Neuronal stem cell (in vitro differentiated cells): ENCODE measurements around the gene FMO1.

Source experiments
- DNase-seq: peaks from one replicate; pipeline ENCODE4 v3.0.0-alpha.2; 2013; ENCODE audit warnings: low spot score
- H2AFZ ChIP-seq: one replicate; pipeline ENCODE4 v1.6.1; 2013; ENCODE audit warnings: mild to moderate bottlenecking, low read length, inconsistent platforms
- H2AK5ac ChIP-seq: 2 replicates; pipeline ENCODE4 v1.6.1; 2013; ENCODE audit warnings: low read depth, mild to moderate bottlenecking, inconsistent platforms, low read length, moderate library complexity, mixed read lengths
- H2BK120ac ChIP-seq: 2 replicates; pipeline ENCODE4 v1.6.1; 2013; ENCODE audit warnings: low read depth, mild to moderate bottlenecking, inconsistent platforms, low read length, moderate library complexity, mixed read lengths
- H2BK12ac ChIP-seq: one replicate; pipeline ENCODE4 v1.6.1; 2013; ENCODE audit warnings: low read length, inconsistent platforms
- H2BK15ac ChIP-seq: 2 replicates; pipeline ENCODE4 v1.6.1; 2013; ENCODE audit warnings: mild to moderate bottlenecking, low read length, inconsistent platforms, mixed read lengths
- H2BK5ac ChIP-seq: one replicate; pipeline ENCODE4 v1.6.1; 2013; ENCODE audit warnings: inconsistent platforms, mild to moderate bottlenecking, low read length, moderate library complexity
- H3K14ac ChIP-seq: one replicate; pipeline ENCODE4 v1.6.1; 2013; ENCODE audit warnings: low read length, inconsistent platforms
- H3K18ac ChIP-seq: 2 replicates; pipeline ENCODE4 v1.6.1; 2013; ENCODE audit warnings: low read length, inconsistent platforms
- H3K23ac ChIP-seq: 2 replicates; pipeline ENCODE4 v1.6.1; 2013; ENCODE audit warnings: low read depth, mild to moderate bottlenecking, mixed read lengths, low read length, inconsistent platforms; ENCODE audit not compliant: poor library complexity
- H3K27ac ChIP-seq: replicated peaks from 3 replicates; pipeline ENCODE4 v1.5.1; 2013; ENCODE audit warnings: low read length, inconsistent platforms
- H3K27me3 ChIP-seq, 3 experiments: 2 replicates each; pipeline ENCODE4 v1.6.1; 2013; ENCODE audit warnings: low read length in 3 of 3, mild to moderate bottlenecking in 2 of 3, inconsistent platforms in 1 of 3, low read depth in 1 of 3, mixed read lengths in 1 of 3, moderate library complexity in 1 of 3; ENCODE audit not compliant: control insufficient read depth in 3 of 3, insufficient read depth in 3 of 3
- H3K36me3 ChIP-seq, 2 donors: replicated peaks in 1 of 2; 2 replicates each; pipeline ENCODE4 v1.6.1; 2013; ENCODE audit warnings: low read length in 2 of 2; ENCODE audit not compliant: control insufficient read depth in 2 of 2, insufficient read depth in 2 of 2
- H3K4ac ChIP-seq: 2 replicates; pipeline ENCODE4 v1.6.1; 2013; ENCODE audit warnings: inconsistent platforms, mild to moderate bottlenecking, low read length, moderate library complexity
- H3K4me1 ChIP-seq, 2 donors: 1 replicate in 1 of 2; 2 replicates in 1 of 2; pipeline ENCODE4 v1.6.1; 2013; ENCODE audit warnings: low read length in 2 of 2, low read depth in 1 of 2; ENCODE audit not compliant: control insufficient read depth in 2 of 2, insufficient read depth in 1 of 2
- H3K4me2 ChIP-seq: one replicate; pipeline ENCODE4 v1.6.1; 2013; ENCODE audit warnings: mild to moderate bottlenecking, low read length, inconsistent platforms; ENCODE audit not compliant: insufficient read depth, poor library complexity, severe bottlenecking
- H3K4me3 ChIP-seq, 2 donors: 2 replicates each; pipeline ENCODE4 v1.5.1; 2013; ENCODE audit warnings: low read length in 2 of 2, mild to moderate bottlenecking in 2 of 2, inconsistent platforms in 1 of 2, moderate library complexity in 1 of 2
- H3K79me1 ChIP-seq: one replicate; pipeline ENCODE4 v1.6.1; 2013; ENCODE audit warnings: low read depth, mild to moderate bottlenecking, inconsistent platforms, low read length, moderate library complexity
- H3K9ac ChIP-seq: one replicate; pipeline ENCODE4 v1.6.1; 2013; ENCODE audit warnings: mild to moderate bottlenecking, low read depth, low read length, inconsistent platforms; ENCODE audit not compliant: poor library complexity
- H3K9me3 ChIP-seq, 2 donors: replicated peaks in 1 of 2; 2 replicates each; pipeline versions ENCODE3 to v1.6.1; 2013; ENCODE audit warnings: low read length in 2 of 2, mild to moderate bottlenecking in 2 of 2, inconsistent platforms in 1 of 2, low read depth in 1 of 2, mixed read lengths in 1 of 2, moderate library complexity in 1 of 2; ENCODE audit not compliant: control insufficient read depth in 2 of 2, insufficient read depth in 1 of 2
- H4K8ac ChIP-seq: one replicate; pipeline ENCODE4 v1.6.1; 2013; ENCODE audit warnings: low read depth, mild to moderate bottlenecking, inconsistent platforms, low read length, moderate library complexity
- H4K91ac ChIP-seq: one replicate; pipeline ENCODE4 v1.6.1; 2013; ENCODE audit warnings: low read length, low read depth, mild to moderate bottlenecking, inconsistent platforms; ENCODE audit not compliant: poor library complexity
- WGBS, 2 donors: extraction: QIAGEN DNeasy Blood & Tissue Kit; methylation state at CpG; one replicate each; pipeline ENCODE4 v1.1.7; 2013; ENCODE audit warnings: missing lambda C conversion rate in 2 of 2, mixed read lengths in 1 of 2; ENCODE audit not compliant: insufficient read length in 2 of 2, insufficient replicate concordance in 1 of 2; ENCODE audit errors: extremely low coverage in 2 of 2; 5-methylcytosine and 5-hydroxymethylcytosine counted together

Gene FMO1

GRCh38 chr1:171266930-171267329 lies 18.6 kb downstream of the FMO1 start:
- H3K4me2 ChIP-seq = no peak overlapping the region
- no peak for DNase-seq
- WGBS, 2 donors = no CpG with 5 or more reads among the region's 4 CpGs

DNA sequence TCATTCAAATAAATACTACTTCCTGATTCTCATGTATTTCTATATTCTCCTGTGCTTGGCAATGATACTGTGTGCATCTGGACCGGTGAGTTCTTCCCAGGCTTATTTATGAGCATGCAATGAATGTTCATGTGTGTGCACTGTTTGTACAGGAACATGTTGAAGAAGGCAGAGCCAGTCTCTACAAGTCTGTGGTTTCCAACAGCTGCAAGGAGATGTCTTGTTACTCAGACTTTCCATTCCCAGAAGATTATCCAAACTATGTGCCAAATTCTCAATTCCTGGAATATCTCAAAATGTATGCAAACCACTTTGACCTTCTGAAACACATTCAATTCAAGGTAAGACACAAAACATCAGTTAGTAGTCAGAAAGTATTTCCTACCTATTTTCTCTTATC lies 19.1 kb downstream of the FMO1 start:
- H3K27me3 ChIP-seq = no peaks in the 10 kb centered on the region
- no peak overlapping the region for H2BK120ac ChIP-seq
- no peak overlapping the region for H3K27ac ChIP-seq
- no peak overlapping the region for H3K4me3 ChIP-seq
- no peak overlapping the region for H3K18ac ChIP-seq
- no peak overlapping the region for H3K23ac ChIP-seq
- no peak overlapping the region for H2AK5ac ChIP-seq
- H4K91ac ChIP-seq = no peak overlapping the region
- H3K14ac ChIP-seq = no peak overlapping the region
- H2AFZ ChIP-seq = no peak overlapping the region
- no peak overlapping the region for H2BK5ac ChIP-seq
- H2BK12ac ChIP-seq = no peak overlapping the region
- H2BK15ac ChIP-seq = no peak overlapping the region
- no peaks in the 10 kb centered on the region for H3K4me1 ChIP-seq
- no peak overlapping the region for H3K4ac ChIP-seq
- WGBS, 2 donors = no CpG with 5 or more reads among the region's 1 CpG
- no peak overlapping the region for H3K9ac ChIP-seq
- no peak overlapping the region for H3K4me2 ChIP-seq
- no peaks in the 10 kb centered on the region for H3K9me3 ChIP-seq
- H3K36me3 ChIP-seq = no peaks in the 10 kb centered on the region
- no peak for DNase-seq
- no peaks in the 10 kb centered on the region for H3K79me1 ChIP-seq
- H4K8ac ChIP-seq = no peak overlapping the region

More at GRCh38 chr1:171266930-171267329, 18.6 kb downstream of the FMO1 start:
- Histone ChIP-seq H3K36me3 (no peaks in the 10 kb centered on the region), H3K9ac (no peak overlapping the region), H3K4me3 (no peak overlapping the region), H2BK120ac (no peak overlapping the region), H3K4me1 (no peaks in the 10 kb centered on the region), H2AK5ac (no peak overlapping the region), H2BK5ac (no peak overlapping the region), H3K79me1 (no peaks in the 10 kb centered on the region), H2AFZ (no peak overlapping the region), H4K91ac (no peak overlapping the region), H3K27me3 (no peaks in the 10 kb centered on the region), H2BK12ac (no peak overlapping the region), H3K9me3 (no peaks in the 10 kb centered on the region), H3K14ac (no peak overlapping the region), H3K4ac (no peak overlapping the region), H3K23ac (no peak overlapping the region), H3K27ac (no peak overlapping the region), H4K8ac (no peak overlapping the region), H2BK15ac (no peak overlapping the region), H3K18ac (no peak overlapping the region)

DNA sequence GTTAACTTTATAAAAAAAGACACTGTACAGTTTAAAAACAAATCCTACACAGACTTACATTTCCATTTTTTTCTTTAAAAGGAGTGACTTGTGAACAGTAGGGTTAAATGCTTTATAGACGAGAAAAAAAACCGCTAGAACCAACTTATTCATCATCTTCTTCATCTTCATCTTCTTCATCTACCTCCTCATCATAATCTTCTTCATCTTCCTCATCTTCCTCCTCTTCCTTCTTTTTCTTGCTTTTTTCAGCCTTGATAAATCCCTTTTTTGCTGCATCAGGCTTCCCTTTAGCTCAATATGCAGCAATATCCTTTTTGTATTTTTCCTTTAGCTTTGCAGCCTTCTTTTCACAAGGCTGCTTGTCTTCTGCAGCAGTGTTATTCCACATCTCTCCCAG lies 22.5 kb downstream of the FMO1 start:
- WGBS, 2 donors = no CpG with 5 or more reads among the region's 2 CpGs
- Histone ChIP-seq H2BK12ac (no peak overlapping the region), H2AK5ac (no peak overlapping the region)

GRCh38 chr1:171277534-171277933 lies 29.2 kb downstream of the FMO1 start:
- Histone ChIP-seq H3K9ac (no peak overlapping the region), H2BK15ac (no peak overlapping the region), H2BK5ac (no peak overlapping the region), H3K79me1 (no peaks in the 10 kb centered on the region), H3K36me3 (no peaks in the 10 kb centered on the region), H3K27me3 (no peaks in the 10 kb centered on the region), H3K23ac (no peak overlapping the region), H2BK120ac (no peak overlapping the region), H2BK12ac (no peak overlapping the region), H4K8ac (no peak overlapping the region), H3K9me3 (no peaks in the 10 kb centered on the region), H3K4me3 (no peak overlapping the region), H4K91ac (no peak overlapping the region), H3K4me2 (no peak overlapping the region), H3K4ac (no peak overlapping the region), H3K18ac (no peak overlapping the region), H3K14ac (no peak overlapping the region), H3K4me1 (no peaks in the 10 kb centered on the region), H2AK5ac (no peak overlapping the region), H3K27ac (no peak overlapping the region), H2AFZ (no peak overlapping the region)
- no CpG with 5 or more reads among the region's 2 CpGs for WGBS, 2 donors
- DNase-seq = no peak

More for the DNA sequence above, 22.5 kb downstream of the FMO1 start:
- Histone ChIP-seq H3K18ac (no peak overlapping the region), H4K8ac (no peak overlapping the region), H3K27me3 (no peaks in the 10 kb centered on the region), H3K4me3 (no peak overlapping the region), H3K9me3 (no peaks in the 10 kb centered on the region), H4K91ac (no peak overlapping the region), H3K14ac (no peak overlapping the region), H3K9ac (no peak overlapping the region), H3K4ac (no peak overlapping the region), H2BK120ac (no peak overlapping the region), H3K27ac (no peak overlapping the region), H3K79me1 (no peaks in the 10 kb centered on the region), H2BK5ac (no peak overlapping the region), H3K4me1 (no peaks in the 10 kb centered on the region), H3K4me2 (no peak overlapping the region), H3K36me3 (no peaks in the 10 kb centered on the region), H3K23ac (no peak overlapping the region), H2AFZ (no peak overlapping the region), H2BK15ac (no peak overlapping the region)
- DNase-seq = no peak
